ENCODE data around the gene NOP9.

Gene NOP9

GRCh38 chr14:24298892-24299254 lies 777 bp upstream of the NOP9 start:
- Histone ChIP-seq H3K4me1 (ENCODE audit: control insufficient read depth, insufficient read depth, low read length) (peaks cover 14% of the 10 kb centered on the region), H3K9me3 (ENCODE audit: control insufficient read depth, insufficient read depth, low read depth, low read length) (no peaks in the 10 kb centered on the region), H3K27ac (ENCODE audit: low read depth, low read length) (no peak overlapping the region), H3K27me3 (ENCODE audit: control insufficient read depth, insufficient read depth, low read length) (no peaks in the 10 kb centered on the region), H3K36me3 (ENCODE audit: control insufficient read depth, insufficient read depth, low read length) (peaks cover 42% of the 10 kb centered on the region), H3K4me3 (ENCODE audit: low read depth, low read length) (peak overlapping the region; percentile 90), H3K9ac (ENCODE audit: low read length) (peak overlapping the region; percentile 81)

GRCh38 chr14:24300326-24300980 lies 803 bp downstream of the NOP9 start:
- Histone ChIP-seq H3K36me3 (ENCODE audit: control insufficient read depth, insufficient read depth, low read length) (peaks cover 53% of the 10 kb centered on the region), H3K9ac (ENCODE audit: low read length) (peak overlapping the region; percentile 81), H3K27ac (ENCODE audit: low read depth, low read length) (peak overlapping the region; percentile 38; the same call in 1 of the 2 replicates), H3K4me1 (ENCODE audit: control insufficient read depth, insufficient read depth, low read length) (peaks cover 14% of the 10 kb centered on the region), H3K27me3 (ENCODE audit: control insufficient read depth, insufficient read depth, low read length) (no peaks in the 10 kb centered on the region), H3K9me3 (ENCODE audit: control insufficient read depth, insufficient read depth, low read depth, low read length) (no peaks in the 10 kb centered on the region), H3K4me3 (ENCODE audit: low read depth, low read length) (peak overlapping the region; percentile 90)

- H3K4me1 ChIP-seq (ENCODE audit: control insufficient read depth, insufficient read depth, low read length) = peaks cover 9% of the 10 kb centered on the region; the same call in 1 of the 2 replicates
- no peak overlapping the region for H3K9ac ChIP-seq (ENCODE audit: low read length)
- no peak overlapping the region for H3K4me3 ChIP-seq (ENCODE audit: low read depth, low read length)
- peaks cover 64% of the 10 kb centered on the region for H3K36me3 ChIP-seq (ENCODE audit: control insufficient read depth, insufficient read depth, low read length)
- H3K27me3 ChIP-seq (ENCODE audit: control insufficient read depth, insufficient read depth, low read length) = no peaks in the 10 kb centered on the region
- no peak overlapping the region for H3K27ac ChIP-seq (ENCODE audit: low read depth, low read length)
- no peaks in the 10 kb centered on the region for H3K9me3 ChIP-seq (ENCODE audit: control insufficient read depth, insufficient read depth, low read depth, low read length)
These were observed 4.4 kb downstream of the NOP9 start for GRCh38 chr14:24304019-24304387.

DNA sequence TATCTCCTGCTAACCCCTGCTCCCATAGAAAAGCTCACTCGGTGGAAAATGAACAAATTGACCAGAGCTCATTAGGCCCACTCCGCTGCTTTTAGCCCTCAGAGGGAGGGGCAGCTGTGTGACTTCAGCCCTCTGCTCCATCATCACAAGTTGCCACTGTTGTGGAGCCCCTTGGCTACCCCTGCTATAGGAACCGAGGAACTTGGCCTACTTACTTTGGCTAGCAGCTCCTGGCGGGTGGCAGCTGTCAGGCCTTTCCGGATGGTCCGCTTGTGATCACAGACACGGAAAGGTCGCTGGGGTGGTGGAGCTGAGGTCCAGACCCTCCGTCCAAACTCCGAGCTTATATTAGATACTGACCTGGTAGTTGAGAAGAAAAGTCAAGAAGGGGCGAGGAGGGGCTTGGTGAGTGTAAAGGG lies 7.5 kb downstream of the NOP9 start:
- no peak overlapping the region for H3K4me3 ChIP-seq (ENCODE audit: low read depth, low read length)
- H3K27ac ChIP-seq (ENCODE audit: low read depth, low read length) = no peak overlapping the region
- H3K4me1 ChIP-seq (ENCODE audit: control insufficient read depth, insufficient read depth, low read length) = peaks cover 6% of the 10 kb centered on the region
- H3K9ac ChIP-seq (ENCODE audit: low read length) = no peak overlapping the region
- no peaks in the 10 kb centered on the region for H3K27me3 ChIP-seq (ENCODE audit: control insufficient read depth, insufficient read depth, low read length)
- H3K36me3 ChIP-seq (ENCODE audit: control insufficient read depth, insufficient read depth, low read length) = peaks cover 75% of the 10 kb centered on the region
- no peaks in the 10 kb centered on the region for H3K9me3 ChIP-seq (ENCODE audit: control insufficient read depth, insufficient read depth, low read depth, low read length)

- Histone ChIP-seq H3K9me3 (ENCODE audit: control insufficient read depth, insufficient read depth, low read depth, low read length) (no peaks in the 10 kb centered on the region), H3K9ac (ENCODE audit: low read length) (no peak within 1 kb of the TSS), H3K4me3 (ENCODE audit: low read depth, low read length) (no peak within 1 kb of the TSS), H3K27ac (ENCODE audit: low read depth, low read length) (no peak within 1 kb of the TSS), H3K27me3 (ENCODE audit: control insufficient read depth, insufficient read depth, low read length) (no peaks in the 10 kb centered on the region), H3K4me1 (ENCODE audit: control insufficient read depth, insufficient read depth, low read length) (peaks cover 6% of the 10 kb centered on the region), H3K36me3 (ENCODE audit: control insufficient read depth, insufficient read depth, low read length) (peaks cover 69% of the 10 kb centered on the region)
These were observed 8.1 kb downstream of the NOP9 start, which contains the start of gene CIDEB for GRCh38 chr14:24307575-24308341. TSS of gene CIDEB (minus strand) at chr14:24307977. CDS start at chr14:24307858, 119 bp downstream.

- H3K27me3 ChIP-seq (ENCODE audit: control insufficient read depth, insufficient read depth, low read length) = no peaks in the 10 kb centered on the region
- no peak overlapping the region for H3K4me3 ChIP-seq (ENCODE audit: low read depth, low read length)
- no peak overlapping the region for H3K27ac ChIP-seq (ENCODE audit: low read depth, low read length)
- no peaks in the 10 kb centered on the region for H3K9me3 ChIP-seq (ENCODE audit: control insufficient read depth, insufficient read depth, low read depth, low read length)
- H3K36me3 ChIP-seq (ENCODE audit: control insufficient read depth, insufficient read depth, low read length) = peaks cover 61% of the 10 kb centered on the region
- H3K4me1 ChIP-seq (ENCODE audit: control insufficient read depth, insufficient read depth, low read length) = peaks cover 6% of the 10 kb centered on the region
- no peak overlapping the region for H3K9ac ChIP-seq (ENCODE audit: low read length)
These were observed 8.9 kb downstream of the NOP9 start for GRCh38 chr14:24308342-24309124.

DNA sequence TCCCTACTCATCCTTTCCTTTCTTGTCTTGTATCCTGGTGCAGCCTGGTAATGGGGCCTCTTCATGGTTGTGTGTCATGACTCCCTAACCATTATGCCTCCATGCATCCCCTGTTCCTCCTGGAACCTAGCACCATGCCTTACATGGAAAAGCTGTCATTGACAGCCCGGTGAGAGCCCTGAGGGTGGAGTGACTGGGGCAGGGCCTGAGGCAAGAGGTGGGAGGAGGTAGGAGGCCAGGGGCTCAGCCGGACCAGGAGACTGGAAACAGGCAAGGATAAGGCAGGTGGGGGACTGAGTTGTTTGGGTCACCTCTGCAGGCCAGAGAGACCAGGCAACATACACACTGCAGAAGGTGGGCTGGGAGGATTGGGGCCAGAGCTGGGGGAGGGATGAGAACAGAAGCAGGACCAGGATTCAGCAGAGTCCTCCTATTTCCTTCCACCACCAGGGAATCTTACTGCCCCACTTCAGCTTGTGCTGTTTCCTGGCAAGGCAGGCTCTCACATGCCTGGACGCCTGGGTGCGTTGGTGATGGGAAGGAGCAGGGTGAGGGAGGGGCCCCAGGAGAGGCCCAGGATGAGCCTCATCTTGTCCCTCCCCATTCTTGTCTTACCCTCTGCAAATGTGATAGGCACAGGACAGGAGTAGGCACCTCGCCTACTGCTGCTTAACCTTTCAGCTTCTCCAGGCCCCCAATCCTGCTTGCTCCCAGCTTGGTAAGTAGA lies 10.1 kb downstream of the NOP9 start, which contains the start of gene LTB4R2:
TSS of gene LTB4R2 (plus strand) at position 603 of the 727 bp plus-strand sequence. CDS start 525 bp downstream, outside the sequence.
- H3K4me3 ChIP-seq (ENCODE audit: low read depth, low read length) = peak within 1 kb of the TSS; percentile 40; the same call in 1 of the 2 replicates
- no peaks in the 10 kb centered on the region for H3K27me3 ChIP-seq (ENCODE audit: control insufficient read depth, insufficient read depth, low read length)
- peaks cover 49% of the 10 kb centered on the region for H3K36me3 ChIP-seq (ENCODE audit: control insufficient read depth, insufficient read depth, low read length)
- H3K9ac ChIP-seq (ENCODE audit: low read length) = no peak within 1 kb of the TSS
- no peak within 1 kb of the TSS for H3K27ac ChIP-seq (ENCODE audit: low read depth, low read length)
- no peaks in the 10 kb centered on the region for H3K9me3 ChIP-seq (ENCODE audit: control insufficient read depth, insufficient read depth, low read depth, low read length)
- peaks cover 6% of the 10 kb centered on the region for H3K4me1 ChIP-seq (ENCODE audit: control insufficient read depth, insufficient read depth, low read length)

GRCh38 chr14:24310265-24310645 lies 10.6 kb downstream of the NOP9 start:
- Histone ChIP-seq H3K36me3 (ENCODE audit: control insufficient read depth, insufficient read depth, low read length) (peaks cover 44% of the 10 kb centered on the region), H3K4me1 (ENCODE audit: control insufficient read depth, insufficient read depth, low read length) (peaks cover 6% of the 10 kb centered on the region), H3K9me3 (ENCODE audit: control insufficient read depth, insufficient read depth, low read depth, low read length) (no peaks in the 10 kb centered on the region), H3K4me3 (ENCODE audit: low read depth, low read length) (peak overlapping the region; percentile 40; the same call in 1 of the 2 replicates), H3K27me3 (ENCODE audit: control insufficient read depth, insufficient read depth, low read length) (no peaks in the 10 kb centered on the region), H3K27ac (ENCODE audit: low read depth, low read length) (no peak overlapping the region), H3K9ac (ENCODE audit: low read length) (no peak overlapping the region)

- peak within 1 kb of the TSS; percentile 40; the same call in 1 of the 2 replicates for H3K4me3 ChIP-seq (ENCODE audit: low read depth, low read length)
- H3K27ac ChIP-seq (ENCODE audit: low read depth, low read length) = no peak within 1 kb of the TSS
- H3K9ac ChIP-seq (ENCODE audit: low read length) = no peak within 1 kb of the TSS
- H3K4me1 ChIP-seq (ENCODE audit: control insufficient read depth, insufficient read depth, low read length) = peaks cover 6% of the 10 kb centered on the region
- H3K27me3 ChIP-seq (ENCODE audit: control insufficient read depth, insufficient read depth, low read length) = no peaks in the 10 kb centered on the region
- no peaks in the 10 kb centered on the region for H3K9me3 ChIP-seq (ENCODE audit: control insufficient read depth, insufficient read depth, low read depth, low read length)
- H3K36me3 ChIP-seq (ENCODE audit: control insufficient read depth, insufficient read depth, low read length) = peaks cover 37% of the 10 kb centered on the region
These were observed 11.3 kb downstream of the NOP9 start, which contains the start of gene LTB4R for GRCh38 chr14:24310646-24311604. TSS of gene LTB4R (plus strand) at chr14:24311502. CDS start at chr14:24315652, 4,150 bp downstream.
